GM19023 (cell line): Measurements from ENCODE around the gene TSTD2.
"Not testable (repeated sequence)": the region's sequence is repeated elsewhere in the genome, so short reads cannot be mapped to it uniquely, and the experiment has no call there.

ENCODE experiments used
- ATAC-seq: cut with Tn5 transposase; IDR thresholded peaks from one replicate; pipeline ENCODE4 v1.9.1; 2021; ENCODE audit warnings: mild to moderate bottlenecking, moderate library complexity; ENCODE audit not compliant: unreplicated experiment

The TSTD2 gene

GRCh38 chr9:97593960-97594359, 39.2 kb downstream of the TSTD2 start:
- no peak for ATAC-seq

GRCh38 chr9:97592126-97592525, 41.0 kb downstream of the TSTD2 start:
- no peak for ATAC-seq

DNA sequence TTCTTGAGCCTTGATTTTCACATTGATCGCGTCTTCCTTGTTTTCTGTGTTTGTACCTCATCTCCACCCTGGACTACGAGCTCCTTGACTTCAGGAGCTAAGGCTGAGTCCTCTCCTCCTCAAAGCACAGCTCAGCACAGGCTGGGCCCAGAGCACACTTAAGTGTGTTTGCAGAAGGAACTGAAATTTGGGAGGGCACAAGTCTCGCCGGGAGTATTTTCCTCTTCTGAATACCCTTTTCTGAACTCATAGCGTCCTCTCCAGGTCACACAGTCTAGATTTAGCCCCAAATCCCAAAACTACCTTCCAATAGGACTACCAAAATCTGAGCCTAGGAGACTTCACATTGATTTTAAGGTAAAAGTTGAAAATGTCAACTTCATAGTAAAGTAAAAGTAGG, 41.6 kb downstream of the TSTD2 start:
- no peak for ATAC-seq

DNA sequence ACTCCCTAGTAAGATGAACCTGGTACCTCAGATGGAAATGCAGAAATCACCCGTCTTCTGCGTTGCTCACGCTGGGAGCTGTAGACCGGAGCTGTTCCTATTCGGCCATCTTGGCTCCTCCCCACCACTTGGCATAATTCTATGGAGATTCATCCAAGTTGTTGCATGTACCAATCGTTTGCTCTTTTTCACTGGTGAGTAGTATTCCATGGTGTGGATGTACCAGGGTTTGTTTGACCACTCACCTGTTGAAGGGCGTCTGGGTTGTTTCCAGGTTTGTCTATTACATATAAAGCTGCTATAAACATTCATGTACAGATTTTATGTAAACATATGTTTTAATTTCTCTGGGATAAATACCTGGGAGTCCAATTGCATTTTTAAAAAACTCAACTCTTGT, 46.3 kb downstream of the TSTD2 start:
- ATAC-seq, result not testable (repeated sequence)

DNA sequence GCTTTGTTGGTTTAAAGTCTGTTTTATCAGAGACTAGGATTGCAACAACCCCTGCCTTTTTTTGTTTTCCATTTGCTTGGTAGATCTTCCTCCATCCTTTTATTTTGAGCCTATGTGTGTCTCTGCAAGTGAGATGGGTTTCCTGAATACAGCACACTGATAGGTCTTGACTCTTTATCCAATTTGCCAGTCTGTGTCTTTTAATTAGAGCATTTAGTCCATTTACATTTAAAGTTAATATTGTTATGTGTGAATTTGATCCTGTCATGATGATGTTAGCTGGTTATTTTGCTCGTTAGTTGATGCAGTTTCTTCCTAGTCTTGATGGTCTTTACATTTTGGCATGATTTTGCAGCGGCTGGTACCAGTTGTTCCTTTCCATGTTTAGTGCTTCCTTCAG, 48.4 kb downstream of the TSTD2 start:
- not testable (repeated sequence) for ATAC-seq

DNA sequence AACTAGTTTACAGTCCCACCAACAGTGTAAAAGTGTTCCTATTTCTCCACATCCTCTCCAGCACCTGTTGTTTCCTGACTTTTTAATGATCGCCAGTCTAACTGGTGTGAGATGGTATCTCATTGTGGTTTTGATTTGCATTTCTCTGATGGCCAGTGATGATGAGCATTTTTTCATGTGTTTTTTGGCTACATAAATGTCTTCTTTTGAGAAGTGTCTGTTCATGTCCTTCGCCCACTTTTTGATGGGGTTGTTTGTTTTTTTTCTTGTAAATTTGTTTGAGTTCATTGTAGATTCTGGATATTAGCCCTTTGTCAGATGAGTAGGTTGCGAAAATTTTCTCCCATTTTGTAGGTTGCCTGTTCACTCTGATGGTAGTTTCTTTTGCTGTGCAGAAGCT, 51.6 kb downstream of the TSTD2 start:
- not testable (repeated sequence) for ATAC-seq

- ATAC-seq, result no peak
Measured at GRCh38 chr9:97579914-97580313, 53.3 kb downstream of the TSTD2 start.

- ATAC-seq, result no peak
Measured at GRCh38 chr9:97578846-97579245, 54.3 kb downstream of the TSTD2 start.

- ATAC-seq, result no peak
Measured at GRCh38 chr9:97577051-97577450, 56.1 kb downstream of the TSTD2 start.

- ATAC-seq, result no peak
Measured at GRCh38 chr9:97575673-97576200, 57.4 kb downstream of the TSTD2 start.

DNA sequence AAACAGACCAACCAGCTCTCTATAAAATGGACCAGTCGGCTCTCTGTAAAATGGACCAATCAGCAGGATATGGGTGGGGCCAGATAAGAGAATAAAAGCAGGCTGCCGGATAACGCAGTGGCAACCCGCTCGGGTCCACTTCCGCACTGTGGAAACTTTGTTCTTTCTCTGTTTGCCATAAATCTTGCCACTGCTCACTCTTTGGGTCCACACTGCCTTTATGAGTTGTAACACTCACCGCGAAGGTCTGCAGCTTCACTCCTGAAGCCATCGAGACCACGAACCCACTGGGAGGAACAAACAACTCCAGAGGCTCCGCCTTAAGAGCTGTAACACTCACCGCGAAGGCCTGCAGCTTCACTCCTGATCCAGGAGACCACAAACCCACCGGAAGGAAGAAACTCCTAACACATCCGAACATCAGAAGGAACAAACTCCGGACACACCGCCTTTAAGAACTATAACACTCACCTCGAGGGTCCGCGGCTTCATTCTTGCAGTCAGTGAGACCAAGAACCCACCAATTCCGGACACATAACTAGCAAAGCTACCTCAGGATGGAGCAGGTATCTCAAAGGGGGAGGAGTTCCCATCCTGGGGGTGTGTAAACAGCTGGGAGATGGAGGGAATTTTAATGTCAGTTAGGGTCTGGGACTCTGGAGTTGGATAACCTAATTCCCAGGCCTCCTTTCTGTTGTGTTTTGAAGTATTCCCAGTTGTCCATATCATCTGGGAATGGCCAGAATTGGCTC, 58.1 kb downstream of the TSTD2 start:
- ATAC-seq, result not testable (repeated sequence)

DNA sequence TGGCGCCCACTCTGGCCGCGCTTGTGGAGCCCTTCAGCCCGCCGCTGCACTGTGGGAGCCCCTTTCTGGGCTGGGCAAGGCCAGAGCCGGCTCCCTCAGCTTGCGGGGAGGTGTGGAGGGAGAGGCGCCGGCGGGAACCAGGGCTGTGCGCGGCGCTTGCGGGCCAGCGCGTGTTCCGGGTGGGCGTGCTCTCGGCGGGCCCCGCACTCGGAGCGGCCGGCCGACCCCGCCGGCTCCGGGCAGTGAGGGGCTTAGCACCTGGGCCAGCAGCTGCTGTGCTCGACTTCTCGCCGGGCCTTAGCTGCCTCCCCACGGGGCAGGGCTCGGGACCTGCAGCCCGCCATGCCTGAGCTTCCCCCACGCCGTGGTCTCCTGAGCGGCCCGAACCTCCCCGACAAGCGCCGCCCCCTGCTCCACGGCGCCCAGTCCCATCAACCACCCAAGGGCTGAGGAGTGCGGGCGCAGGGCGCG, 59.0 kb downstream of the TSTD2 start:
- ATAC-seq, result not testable (repeated sequence)

DNA sequence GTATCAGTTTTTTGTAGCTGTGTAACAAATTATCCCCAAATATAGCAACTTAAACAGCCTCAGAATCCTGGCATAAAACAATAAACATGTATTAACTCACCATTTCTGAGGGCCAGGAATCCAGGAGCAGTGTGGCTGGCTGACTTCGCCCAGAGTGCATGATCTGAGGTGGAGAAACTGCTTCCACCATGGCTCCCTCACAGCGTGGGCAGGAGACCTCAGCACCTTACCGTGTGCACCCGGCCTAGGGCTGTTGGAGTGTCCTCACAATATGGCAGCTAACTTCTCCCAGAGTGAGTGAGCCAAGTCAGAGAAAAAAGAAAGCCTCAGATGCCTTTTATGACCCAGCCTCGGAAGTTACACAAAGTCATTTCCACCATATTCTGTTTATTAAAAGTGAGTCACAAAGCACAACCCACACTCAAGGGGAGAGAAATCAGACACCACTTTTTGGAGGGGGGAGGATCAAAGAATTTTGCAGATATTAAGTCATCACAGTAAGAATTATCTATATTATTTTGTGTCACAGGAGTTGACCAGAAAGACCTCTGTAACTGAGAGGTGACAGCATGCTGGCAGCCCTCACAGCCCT, 59.6 kb downstream of the TSTD2 start:
- no peak for ATAC-seq

GRCh38 chr9:97572892-97573365, 60.2 kb downstream of the TSTD2 start:
- no peak for ATAC-seq

DNA sequence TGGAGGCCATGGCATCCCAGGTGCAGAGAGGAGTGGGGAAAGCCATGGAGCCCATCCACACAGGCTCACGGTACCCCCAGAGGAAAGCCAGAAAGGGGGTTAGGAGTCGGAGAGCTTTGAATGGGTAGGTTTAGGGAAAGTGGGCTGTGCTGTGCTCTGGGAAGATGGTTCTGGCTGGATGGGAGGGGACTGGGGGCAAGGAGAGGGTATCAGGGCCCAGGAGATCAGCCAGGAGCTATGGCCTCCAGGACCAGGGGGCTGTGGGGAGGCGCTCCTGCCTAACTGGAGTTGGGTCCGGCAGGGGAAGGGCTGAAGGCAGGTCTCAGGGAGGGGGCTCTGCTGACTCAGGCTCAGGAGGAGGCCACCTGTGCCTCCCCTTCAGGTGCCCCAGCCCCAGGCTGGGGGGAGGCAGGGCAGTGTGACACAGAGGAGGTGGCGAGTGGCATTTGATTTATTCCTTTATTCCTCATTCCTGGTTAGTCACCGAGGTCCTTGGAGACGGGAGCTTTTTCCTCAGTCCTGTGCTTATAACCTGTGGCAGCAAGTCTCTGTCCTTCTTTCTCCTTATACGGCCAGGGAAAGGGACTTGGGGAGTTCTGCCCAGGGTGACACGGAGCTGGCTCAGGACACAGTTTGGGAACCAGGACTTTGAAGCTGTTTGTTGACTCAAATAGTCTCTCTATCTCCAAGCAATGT, 60.8 kb downstream of the TSTD2 start:
- ATAC-seq, result no peak

GRCh38 chr9:97571664-97572063, 61.5 kb downstream of the TSTD2 start:
- no peak for ATAC-seq

DNA sequence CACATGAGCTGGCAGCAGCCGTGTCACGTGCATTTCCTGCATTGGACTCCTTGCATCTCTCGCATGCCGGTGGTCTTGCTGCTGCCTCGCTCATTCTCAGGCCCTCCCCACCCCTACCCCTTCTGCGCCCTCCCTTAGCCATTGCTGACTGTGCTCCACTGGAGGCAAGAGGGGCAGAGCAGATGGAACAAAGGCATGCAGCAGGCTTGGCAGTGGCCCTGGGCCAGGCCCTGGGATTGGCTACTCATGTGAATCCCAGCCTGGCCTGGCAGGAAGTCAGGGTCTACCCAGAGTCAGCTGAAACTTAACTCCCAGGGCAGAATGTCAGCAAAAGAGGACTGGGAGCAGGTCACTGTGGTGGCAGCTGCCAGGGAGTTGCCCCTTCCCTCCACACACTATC, 62.3 kb downstream of the TSTD2 start:
- no peak for ATAC-seq

DNA sequence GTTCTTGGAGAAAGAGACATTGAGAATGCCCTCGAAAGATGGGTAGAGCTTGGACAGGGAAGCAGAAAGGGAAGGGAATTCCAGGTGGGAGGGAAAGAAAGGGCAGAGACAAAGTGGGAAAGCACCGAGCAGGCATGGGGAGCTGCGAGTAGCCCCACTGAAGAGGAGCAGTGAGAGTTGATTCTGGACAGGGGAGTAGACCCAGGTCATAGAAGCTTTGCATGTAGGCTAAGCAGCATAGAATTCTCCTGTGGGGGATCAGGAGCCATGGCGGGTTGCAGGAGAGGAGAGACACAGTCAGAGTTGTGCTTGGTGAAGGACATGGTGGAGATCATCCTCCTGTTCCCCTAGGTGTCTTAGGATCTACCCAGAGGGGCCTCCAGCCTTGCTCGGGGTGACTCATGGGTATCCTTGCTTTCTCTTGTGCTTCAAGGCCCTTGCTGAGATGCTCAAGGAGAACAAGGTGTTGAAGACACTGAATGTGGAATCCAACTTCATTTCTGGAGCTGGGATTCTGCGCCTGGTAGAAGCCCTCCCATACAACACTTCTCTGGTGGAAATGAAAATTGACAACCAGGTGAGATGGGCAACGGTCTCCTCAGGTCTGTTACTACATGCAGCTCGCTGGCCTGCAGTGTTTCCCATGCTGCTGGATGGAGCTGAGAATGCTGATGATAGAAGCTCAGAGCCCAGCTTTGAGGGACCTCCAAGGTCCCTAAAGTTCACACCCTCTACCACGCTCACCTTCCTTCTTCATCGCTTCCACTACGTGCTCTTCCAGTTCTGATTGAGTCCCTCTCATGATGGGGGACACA, 64.5 kb downstream of the TSTD2 start:
- no peak for ATAC-seq

GRCh38 chr9:97567894-97568202, 65.3 kb downstream of the TSTD2 start:
- no peak for ATAC-seq

DNA sequence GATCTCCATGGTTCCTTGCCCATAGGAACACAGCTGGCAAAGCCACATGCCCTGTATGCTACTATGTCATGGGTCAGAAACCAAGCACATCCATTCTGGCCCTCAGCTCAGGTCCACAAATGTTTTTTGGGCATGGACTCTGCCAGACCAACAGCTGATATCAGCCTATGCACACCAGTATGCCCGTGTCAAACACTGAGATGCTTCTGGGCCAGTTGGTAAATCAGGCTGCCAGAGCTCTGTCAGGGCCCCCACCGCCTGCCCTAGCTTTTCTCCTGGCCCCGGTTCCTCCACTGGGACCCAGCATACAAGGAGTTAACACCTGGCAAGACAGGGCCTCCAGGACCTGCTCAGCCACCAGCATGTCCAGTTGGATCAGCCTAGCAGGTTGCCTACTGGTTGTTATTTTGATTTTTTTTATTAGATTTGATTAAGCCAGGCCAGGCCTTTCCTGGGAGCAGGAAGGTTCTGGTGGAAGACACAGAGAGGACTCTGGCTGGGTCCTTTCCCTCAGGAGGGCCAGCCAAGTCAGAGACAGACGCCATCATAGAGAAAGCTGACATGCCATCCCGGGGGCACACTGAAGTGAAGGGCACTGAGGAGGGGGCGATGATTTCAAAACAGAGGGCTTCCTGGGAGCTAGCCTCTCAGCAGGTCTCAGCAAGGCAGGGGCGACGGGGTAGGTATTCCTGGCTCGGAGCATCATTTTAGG, 65.8 kb downstream of the TSTD2 start:
- ATAC-seq, result no peak
